Measurements from ENCODE around the gene ETFA. TPM values are rescaled to one million over a fixed set of nuclear protein-coding genes. Genes with fewer than 3 reads are reported as not detected.

The ETFA gene
- total RNA-seq, 4 donors from 2014 or later, result 65.8 to 195 (median 159) TPM

- WGBS, 2 donors (ENCODE audit: low coverage in 1 of 2), result 26 to 60% methylated on average over 1 to 20 of the region's 20 CpGs
- DNase-seq, result no peak
- intact Hi-C loops (cut with DNase I; ENCODE audit: low total_unique reads), result no loop called here
- peak overlapping the region in 1 of 4 donors; percentile 4 for H3K27ac ChIP-seq
- TF ChIP-seq POLR2AphosphoS5 (IDR thresholded peaks at IDR 0.05) (no peak), EP300 (IDR thresholded peaks at IDR 0.05; ENCODE audit: low read depth) (no peak), CTCF (IDR thresholded peaks at IDR 0.05) (no peak)
- in situ Hi-C loops (cut with MboI; ENCODE audit: low pct_ligation_motif_present in 1 of 4, low pct_unique_long_range_greater_than_20kb in 1 of 4, low sequenced_read_pairs in 3 of 4), result loop anchor here in 1 of 4 donors (25.0 kb wide), 1 partner anchor 155 kb away; no protein-coding TSS in a partner anchor
- peaks cover 99% of the 10 kb centered on the region for H3K27me3 ChIP-seq
- H3K4me1 ChIP-seq, result peaks cover 0 to 81% (median 67%) of the 10 kb centered on the region in 4 donors
- H3K9me3 ChIP-seq, result no peaks in the 10 kb centered on the region
- H3K36me3 ChIP-seq, result no peaks in the 10 kb centered on the region
- peak overlapping the region in 1 of 4 donors; percentile 56 for H3K4me3 ChIP-seq
Measured at GRCh38 chr15:76342058-76342381, 30.8 kb upstream of the ETFA start.

GRCh38 chr15:76341366-76342057, 30.2 kb upstream of the ETFA start:
- TF ChIP-seq POLR2AphosphoS5 (IDR thresholded peaks at IDR 0.05), result no peak
- no peak for TF ChIP-seq CTCF (IDR thresholded peaks at IDR 0.05)
- TF ChIP-seq EP300 (IDR thresholded peaks at IDR 0.05; ENCODE audit: low read depth), result no peak
- no peak for TF ChIP-seq POLR2A (IDR thresholded peaks at IDR 0.05)
- DNase-seq, result peak; percentile 43
- in situ Hi-C loops (cut with MboI; ENCODE audit: low pct_ligation_motif_present in 1 of 4, low pct_unique_long_range_greater_than_20kb in 1 of 4, low sequenced_read_pairs in 3 of 4), result loop anchor here in 1 of 4 donors (25.0 kb wide), 1 partner anchor 154 kb away; no protein-coding TSS in a partner anchor
- no peak overlapping the region for H3K27ac ChIP-seq
- peak overlapping the region in 3 of 4 donors; percentile 20 to 56 (median 28) for H3K4me3 ChIP-seq
- peaks cover 3 to 81% (median 66%) of the 10 kb centered on the region in 4 donors for H3K4me1 ChIP-seq
- H3K36me3 ChIP-seq, result no peaks in the 10 kb centered on the region
- 30 to 34% methylated on average over 7 to 42 of the region's 42 CpGs for WGBS, 2 donors (ENCODE audit: low coverage in 1 of 2)
- H3K27me3 ChIP-seq, result peaks cover 99% of the 10 kb centered on the region
- intact Hi-C loops (cut with DNase I; ENCODE audit: low total_unique reads), result loop anchor here (2.0 kb wide), 1 partner anchor 55 kb away; no protein-coding TSS in a partner anchor
- H3K9me3 ChIP-seq, result no peaks in the 10 kb centered on the region

- TF ChIP-seq CTCF (IDR thresholded peaks at IDR 0.05) (peak in 3 of 5 experiments; percentile 15 to 31 (median 23)), EP300 (IDR thresholded peaks at IDR 0.05; ENCODE audit: low read depth) (no peak), POLR2AphosphoS5 (IDR thresholded peaks at IDR 0.05) (peak in 1 of 3 donors; percentile 27)
- peaks cover 4 to 82% (median 67%) of the 10 kb centered on the region in 4 donors for H3K4me1 ChIP-seq
- peak; percentile 62 for DNase-seq
- in situ Hi-C loops (cut with MboI; ENCODE audit: low pct_ligation_motif_present in 1 of 4, low pct_unique_long_range_greater_than_20kb in 1 of 4, low sequenced_read_pairs in 3 of 4) (loop anchor here in 1 of 4 donors (25.0 kb wide), 1 partner anchor 154 kb away; no protein-coding TSS in a partner anchor), intact Hi-C loops (cut with DNase I; ENCODE audit: low total_unique reads) (loop anchor here (2.0 kb wide), 1 partner anchor 54 kb away; no protein-coding TSS in a partner anchor)
- H3K27me3 ChIP-seq, result peaks cover 99% of the 10 kb centered on the region
- 35% methylated on average over 26 of the region's 35 CpGs; no CpG with 5 or more reads in 1 of the 2 donors for WGBS, 2 donors (ENCODE audit: low coverage in 1 of 2)
- H3K36me3 ChIP-seq, result no peaks in the 10 kb centered on the region
- peak overlapping the region in 1 of 4 donors; percentile 62 for H3K27ac ChIP-seq
- no peaks in the 10 kb centered on the region for H3K9me3 ChIP-seq
- H3K4me3 ChIP-seq, result peak overlapping the region in 3 of 4 donors; percentile 20 to 56 (median 28)
Measured at GRCh38 chr15:76340803-76341365, 29.6 kb upstream of the ETFA start.

GRCh38 chr15:76340198-76340802, 29.0 kb upstream of the ETFA start:
- Histone ChIP-seq H3K27ac (peak overlapping the region; percentile 26 to 62 (median 36)), H3K4me1 (peaks cover 4 to 83% (median 67%) of the 10 kb centered on the region in 4 donors), H3K9me3 (no peaks in the 10 kb centered on the region), H3K27me3 (peaks cover 100% of the 10 kb centered on the region), H3K4me3 (peak overlapping the region; percentile 17 to 56 (median 24)), H3K36me3 (no peaks in the 10 kb centered on the region)
- TF ChIP-seq POLR2AphosphoS5 (IDR thresholded peaks at IDR 0.05) (peak in 2 of 3 donors; percentile 72 to 82), CTCF (IDR thresholded peaks at IDR 0.05) (no peak)
- 15% methylated on average over 47 of the region's 53 CpGs; no CpG with 5 or more reads in 1 of the 2 donors for WGBS, 2 donors (ENCODE audit: low coverage in 1 of 2)
- in situ Hi-C loops (cut with MboI; ENCODE audit: low pct_ligation_motif_present in 1 of 4, low pct_unique_long_range_greater_than_20kb in 1 of 4, low sequenced_read_pairs in 3 of 4), result loop anchor here in 1 of 4 donors (25.0 kb wide), 1 partner anchor 153 kb away; no protein-coding TSS in a partner anchor
- intact Hi-C loops (cut with DNase I; ENCODE audit: low total_unique reads), result loop anchor here (2.0 kb wide), 1 partner anchor 53 kb away; no protein-coding TSS in a partner anchor
- peak; percentile 28 for DNase-seq
